Adrenal gland (tissue), 12 donors: ENCODE results near the gene SYT3. TPM values are rescaled to one million over a fixed set of nuclear protein-coding genes. Genes with fewer than 3 reads are reported as not detected.

Source experiments
- DNase-seq, 7 donors: peaks; one replicate each; pipeline ENCODE4 v3.0.0-alpha.2; 2019 to 2020
- H3K27ac ChIP-seq, 5 donors: fragments of 200-600 bp; sonication (generic) in 4 of 5; 1 replicate in 3 of 5; 2 replicates in 2 of 5; pipeline versions ENCODE4 v1.5.1 to v1.8.0; 2016 to 2020; ENCODE audit warnings: mild to moderate bottlenecking in 1 of 5
- H3K27me3 ChIP-seq: fragments of 200-600 bp; 2 replicates; pipeline ENCODE4 v1.8.0; 2021
- H3K36me3 ChIP-seq, 2 donors: fragments of 200-600 bp; replicated peaks in 1 of 2; 1 replicate in 1 of 2; 2 replicates in 1 of 2; pipeline versions ENCODE4 v1.5.1 to v1.8.0; 2018 to 2022
- H3K4me1 ChIP-seq, 2 donors: fragments of 200-600 bp; replicated peaks in 1 of 2; 1 replicate in 1 of 2; 2 replicates in 1 of 2; pipeline versions ENCODE4 v1.5.1 to v1.8.0; 2018 to 2021
- H3K4me3 ChIP-seq, 4 donors: fragments of 200-600 bp; sonication (generic) in 3 of 4; one replicate each; pipeline ENCODE4 v1.5.1; 2016 to 2018
- H3K9me3 ChIP-seq, 3 donors: fragments of 200-600 bp; sonication (generic) in 1 of 3; replicated peaks in 1 of 3; 1 replicate in 2 of 3; 2 replicates in 1 of 3; pipeline versions ENCODE4 v1.5.1 to v1.8.0; 2016 to 2021
- CTCF ChIP-seq, 6 experiments: fragments of 450-650 bp in 4 of 6; fragments of 200-600 bp in 2 of 6; sonication (generic) in 1 of 6; IDR thresholded peaks; 1 replicate in 5 of 6; 2 replicates in 1 of 6; pipeline versions ENCODE4 v1.5.1 to v1.8.0; 2016 to 2021; ENCODE audit warnings: antibody characterized with exemption in 6 of 6, mild to moderate bottlenecking in 2 of 6, moderate library complexity in 1 of 6
- POLR2A ChIP-seq, 2 donors: fragments of 450-650 bp; IDR thresholded peaks; one replicate each; pipeline ENCODE4 v1.6.1; 2017; ENCODE audit warnings: antibody characterized with exemption in 2 of 2, mild to moderate bottlenecking in 2 of 2, moderate library complexity in 1 of 2
- WGBS, 4 donors: extraction: QIAGEN DNeasy Blood & Tissue Kit in 2 of 4; methylation state at CpG; one replicate each; pipeline versions ENCODE4 v1.1.5 to v1.1.7; 2013 to 2017; 5-methylcytosine and 5-hydroxymethylcytosine counted together
- intact Hi-C, 2 donors: fragments of 100-400 bp; cut with DNase I; formaldehyde crosslinking; loops; one replicate each; pipeline versions ENCODE4 v1.14.1 to v1.15.0; 2022 to 2023
- polyA plus RNA-seq, 3 donors: library from polyadenylated mRNA; stranded (reverse); fragments of 200-250 nt in 2 of 3; fragments of 350-450 nt in 1 of 3; fragmentation: Illumina TruSeq in 1 of 3; extraction: RNeasy Lipid Tissue Mini Kit (QIAGEN cat#74804) in 1 of 3; gene quantifications; one replicate each; pipeline ENCODE4 v1.2.3, GENCODE V29; 2013 to 2014
- total RNA-seq, 9 donors: library from RNA; depleted of rRNA in 4 of 9; stranded (reverse); fragments of >200 nt in 4 of 9; fragments of 120-200 nt in 1 of 9; fragmentation: NEBNext Ultra II Directional in 1 of 9; extraction: Animal tissue kit (Norgen Biotek cat#: 25700) in 1 of 9; gene quantifications; one replicate each; pipeline versions ENCODE4 v1.1.0 to v1.2.4, GENCODE V29; 2013 to 2023
- donor health status: healthy with polysubstance abuse.
- donor health status: Bipolar disorder and iron deficiency.
- donor health status: DM: yes; HTN: yes; CAD: no.
- donor health status: DM: no; HTN: no; CAD: no.
- donor health status: DM: no; HTN: no; CAD: no.
- donor health status: DM: yes; HTN: yes; CAD: no.

SYT3 gene
- total and polyA plus RNA-seq, 12 donors = 0.26 to 3.4 (median 0.75) TPM; not detected in 1

- WGBS, 4 donors = 73 to 86% (median 85%) methylated on average over 10 of the region's 10 CpGs
- intact Hi-C loops = no loop called here
- H3K4me3 ChIP-seq = no peak overlapping the region
- no peak for DNase-seq
- peaks cover 0 to 10% of the 10 kb centered on the region in 2 donors for H3K4me1 ChIP-seq
- H3K36me3 ChIP-seq = no peaks in the 10 kb centered on the region
- peaks cover 1% of the 10 kb centered on the region for H3K27me3 ChIP-seq
- H3K27ac ChIP-seq = no peak overlapping the region
- no peaks in the 10 kb centered on the region for H3K9me3 ChIP-seq
- no peak for TF ChIP-seq POLR2A (IDR thresholded peaks at IDR 0.05)
- no peak for TF ChIP-seq CTCF (IDR thresholded peaks at IDR 0.05)
Observed at GRCh38 chr19:50661023-50661422, 21.3 kb upstream of the SYT3 start.

- TF ChIP-seq CTCF (IDR thresholded peaks at IDR 0.05) = no peak
- TF ChIP-seq POLR2A (IDR thresholded peaks at IDR 0.05) = no peak
- no peaks in the 10 kb centered on the region for H3K9me3 ChIP-seq
- DNase-seq = no peak
- H3K27ac ChIP-seq = no peak overlapping the region
- H3K36me3 ChIP-seq = no peaks in the 10 kb centered on the region
- no peaks in the 10 kb centered on the region for H3K27me3 ChIP-seq
- peaks cover 0 to 10% of the 10 kb centered on the region in 2 donors for H3K4me1 ChIP-seq
- no peak overlapping the region for H3K4me3 ChIP-seq
- 30 to 56% (median 43%) methylated on average over 6 of the region's 6 CpGs for WGBS, 4 donors
- intact Hi-C loops = no loop called here
Observed at GRCh38 chr19:50660088-50660366, 20.3 kb upstream of the SYT3 start.

GRCh38 chr19:50659318-50660087 is 19.8 kb upstream of the SYT3 start:
- WGBS, 4 donors = 1 to 4% (median 2%) methylated on average over 27 to 37 of the region's 37 CpGs
- TF ChIP-seq POLR2A (IDR thresholded peaks at IDR 0.05) (no peak), CTCF (IDR thresholded peaks at IDR 0.05) (no peak)
- H3K9me3 ChIP-seq = no peaks in the 10 kb centered on the region
- peak overlapping the region in 1 of 5 donors; percentile 88 for H3K27ac ChIP-seq
- no peaks in the 10 kb centered on the region for H3K36me3 ChIP-seq
- peak overlapping the region in 1 of 4 donors; percentile 55 for H3K4me3 ChIP-seq
- peaks cover 0 to 10% of the 10 kb centered on the region in 2 donors for H3K4me1 ChIP-seq
- no peaks in the 10 kb centered on the region for H3K27me3 ChIP-seq
- intact Hi-C loops = no loop called here
- no peak for DNase-seq

GRCh38 chr19:50658441-50659317 is 19.0 kb upstream of the SYT3 start:
- Histone ChIP-seq H3K36me3 (no peaks in the 10 kb centered on the region), H3K27me3 (no peaks in the 10 kb centered on the region), H3K9me3 (no peaks in the 10 kb centered on the region), H3K4me1 (peaks cover 0 to 10% of the 10 kb centered on the region in 2 donors), H3K4me3 (peak overlapping the region in 2 of 4 donors; percentile 24 to 55), H3K27ac (peak overlapping the region in 3 of 5 donors; percentile 68 to 92 (median 88))
- peak; percentile 74 to 89 (median 79) for DNase-seq
- WGBS, 4 donors = 2 to 5% (median 2%) methylated on average over 34 to 67 of the region's 67 CpGs
- intact Hi-C loops = no loop called here
- TF ChIP-seq CTCF (IDR thresholded peaks at IDR 0.05) (peak in 2 of 6 experiments; percentile 3 to 41), POLR2A (IDR thresholded peaks at IDR 0.05) (peak; percentile 55 to 87)
